Thyroid gland (tissue), 4 donors: ENCODE results near the gene ACVR1B.

ENCODE experiments used
- POLR2A ChIP-seq, 2 donors: fragments of 450-650 bp; IDR thresholded peaks; one replicate each; pipeline ENCODE4 v1.6.1; 2017; ENCODE audit warnings: antibody characterized with exemption in 2 of 2, mild to moderate bottlenecking in 2 of 2, moderate library complexity in 1 of 2
- TF ChIP-seq, protein P1 (sequence below), 6 experiments: fragments of 200-600 bp in 3 of 6; fragments of 450-650 bp in 3 of 6; sonication (generic) in 3 of 6; IDR thresholded peaks; one replicate each; pipeline ENCODE4 v1.5.1; 2016 to 2019; ENCODE audit warnings: antibody characterized with exemption in 6 of 6, mild to moderate bottlenecking in 2 of 6, inconsistent platforms in 1 of 6, moderate library complexity in 1 of 6

DNA sequence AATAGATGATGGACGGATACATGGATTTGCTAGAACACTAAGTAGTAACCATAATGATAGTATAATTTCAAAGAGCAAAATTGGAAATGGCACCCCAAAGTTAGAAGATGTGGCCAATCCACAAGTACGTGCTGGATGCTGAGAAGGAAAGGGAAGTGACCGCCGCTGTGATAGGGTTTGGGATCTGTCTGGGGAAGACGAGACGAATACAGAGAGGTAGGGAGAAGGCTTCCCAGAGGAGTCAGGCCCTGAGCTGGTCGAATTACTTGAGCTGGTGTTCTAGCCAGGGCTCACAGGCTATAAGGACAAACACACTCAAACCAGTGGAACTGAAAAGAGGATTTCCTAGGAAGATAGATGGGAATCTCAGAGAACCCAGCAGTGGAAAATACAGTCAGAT lies 9.4 kb upstream of the ACVR1B start:
- TF ChIP-seq, protein P1, sequence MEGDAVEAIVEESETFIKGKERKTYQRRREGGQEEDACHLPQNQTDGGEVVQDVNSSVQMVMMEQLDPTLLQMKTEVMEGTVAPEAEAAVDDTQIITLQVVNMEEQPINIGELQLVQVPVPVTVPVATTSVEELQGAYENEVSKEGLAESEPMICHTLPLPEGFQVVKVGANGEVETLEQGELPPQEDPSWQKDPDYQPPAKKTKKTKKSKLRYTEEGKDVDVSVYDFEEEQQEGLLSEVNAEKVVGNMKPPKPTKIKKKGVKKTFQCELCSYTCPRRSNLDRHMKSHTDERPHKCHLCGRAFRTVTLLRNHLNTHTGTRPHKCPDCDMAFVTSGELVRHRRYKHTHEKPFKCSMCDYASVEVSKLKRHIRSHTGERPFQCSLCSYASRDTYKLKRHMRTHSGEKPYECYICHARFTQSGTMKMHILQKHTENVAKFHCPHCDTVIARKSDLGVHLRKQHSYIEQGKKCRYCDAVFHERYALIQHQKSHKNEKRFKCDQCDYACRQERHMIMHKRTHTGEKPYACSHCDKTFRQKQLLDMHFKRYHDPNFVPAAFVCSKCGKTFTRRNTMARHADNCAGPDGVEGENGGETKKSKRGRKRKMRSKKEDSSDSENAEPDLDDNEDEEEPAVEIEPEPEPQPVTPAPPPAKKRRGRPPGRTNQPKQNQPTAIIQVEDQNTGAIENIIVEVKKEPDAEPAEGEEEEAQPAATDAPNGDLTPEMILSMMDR (IDR thresholded peaks at IDR 0.05), result no peak
- no peak for TF ChIP-seq POLR2A (IDR thresholded peaks at IDR 0.05)
